Endothelial cell of umbilical vein (primary cell): Measurements from ENCODE around the gene ADRB2.

Source experiments
- EZH2 ChIP-seq: IDR thresholded peaks from 2 replicates; pipeline ENCODE4 v1.6.1; 2012; ENCODE audit warnings: borderline replicate concordance, low read depth, mild to moderate bottlenecking, moderate library complexity, low read length, inconsistent platforms; ENCODE audit not compliant: severe bottlenecking
- GATA2 ChIP-seq: IDR thresholded peaks from 2 replicates; pipeline ENCODE4 v1.7.0; 2011; ENCODE audit warnings: low read depth, mild to moderate bottlenecking, moderate library complexity, mixed read lengths, low read length; ENCODE audit not compliant: insufficient read length, insufficient read depth
- MYC ChIP-seq: IDR thresholded peaks from one replicate; pipeline ENCODE4 v1.6.1; 2011; ENCODE audit warnings: mild to moderate bottlenecking, low read depth, low read length
- POLR2A ChIP-seq: IDR thresholded peaks from 2 replicates; pipeline ENCODE4 v1.6.1; 2012; ENCODE audit warnings: low read depth, mild to moderate bottlenecking, control low read depth, low read length
- TF ChIP-seq, protein P1 (sequence below), 2 donors: IDR thresholded peaks; 1 replicate in 1 of 2; 2 replicates in 1 of 2; pipeline ENCODE4 v1.5.1; 2011; ENCODE audit warnings: low read length in 2 of 2, mild to moderate bottlenecking in 2 of 2, moderate library complexity in 2 of 2, control low read depth in 1 of 2, inconsistent platforms in 1 of 2, low read depth in 1 of 2; ENCODE audit not compliant: insufficient read depth in 1 of 2; ENCODE audit errors: extremely low read depth in 1 of 2

DNA sequence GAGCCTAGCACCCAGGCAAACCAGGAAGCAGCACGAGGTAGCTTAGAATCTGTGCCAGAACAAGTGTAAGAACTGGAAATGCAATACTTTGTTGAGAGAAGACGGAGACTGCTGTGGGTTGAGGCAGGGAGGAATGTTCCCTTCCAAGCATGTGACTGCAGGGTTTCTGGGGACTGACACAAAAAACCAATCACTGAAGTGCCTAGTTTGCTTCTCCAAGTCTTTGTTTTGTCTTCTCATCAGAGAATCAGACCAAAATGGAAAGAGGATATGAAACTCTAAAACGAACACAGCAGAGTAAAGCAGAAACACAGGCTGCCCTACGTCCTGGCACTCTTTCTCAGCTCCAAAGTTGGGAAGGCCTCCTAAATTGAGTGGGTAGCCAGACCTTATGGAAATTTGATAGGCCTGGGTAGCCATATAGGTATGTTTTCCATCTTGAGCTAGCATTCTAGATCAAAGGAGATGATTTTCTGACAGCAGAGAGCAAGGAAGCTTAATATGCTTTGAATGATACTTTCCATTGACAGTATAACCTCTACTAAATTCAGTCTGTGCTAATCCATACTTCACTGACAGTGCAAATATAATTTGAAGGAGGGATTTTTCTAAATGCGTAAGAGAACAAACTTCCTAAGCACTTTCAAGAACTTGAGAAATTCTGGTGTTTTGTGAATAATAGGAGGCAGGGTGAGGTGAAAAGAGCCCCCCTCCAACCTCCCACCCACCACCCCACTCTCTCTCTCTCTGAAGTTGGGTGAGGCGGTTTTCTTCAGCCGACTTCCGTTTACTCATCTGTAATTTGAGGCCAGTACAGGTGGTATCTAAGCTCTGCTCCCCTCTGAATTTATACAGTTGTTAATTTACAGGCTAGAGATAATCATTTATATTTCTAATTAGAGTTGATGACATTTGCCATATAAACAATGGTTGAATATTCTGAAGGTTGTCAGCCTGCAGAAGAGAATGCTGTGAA is 5.5 kb downstream of the ADRB2 start:
- TF ChIP-seq POLR2A (no peak), MYC (no peak), EZH2 (no peak), GATA2 (no peak)
- TF ChIP-seq, protein P1, sequence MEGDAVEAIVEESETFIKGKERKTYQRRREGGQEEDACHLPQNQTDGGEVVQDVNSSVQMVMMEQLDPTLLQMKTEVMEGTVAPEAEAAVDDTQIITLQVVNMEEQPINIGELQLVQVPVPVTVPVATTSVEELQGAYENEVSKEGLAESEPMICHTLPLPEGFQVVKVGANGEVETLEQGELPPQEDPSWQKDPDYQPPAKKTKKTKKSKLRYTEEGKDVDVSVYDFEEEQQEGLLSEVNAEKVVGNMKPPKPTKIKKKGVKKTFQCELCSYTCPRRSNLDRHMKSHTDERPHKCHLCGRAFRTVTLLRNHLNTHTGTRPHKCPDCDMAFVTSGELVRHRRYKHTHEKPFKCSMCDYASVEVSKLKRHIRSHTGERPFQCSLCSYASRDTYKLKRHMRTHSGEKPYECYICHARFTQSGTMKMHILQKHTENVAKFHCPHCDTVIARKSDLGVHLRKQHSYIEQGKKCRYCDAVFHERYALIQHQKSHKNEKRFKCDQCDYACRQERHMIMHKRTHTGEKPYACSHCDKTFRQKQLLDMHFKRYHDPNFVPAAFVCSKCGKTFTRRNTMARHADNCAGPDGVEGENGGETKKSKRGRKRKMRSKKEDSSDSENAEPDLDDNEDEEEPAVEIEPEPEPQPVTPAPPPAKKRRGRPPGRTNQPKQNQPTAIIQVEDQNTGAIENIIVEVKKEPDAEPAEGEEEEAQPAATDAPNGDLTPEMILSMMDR (IDR thresholded peaks at IDR 0.05; ENCODE audit: extremely low read depth in 1 of 2, insufficient read depth in 1 of 2, low read depth in 1 of 2, low read length in 2 of 2): no peak
